ENCODE data around the gene DDAH2.

The DDAH2 gene

GRCh38 chr6:31760790-31761189, 31.7 kb upstream of the DDAH2 start:
- DNase-seq: no peak

- DNase-seq: no peak
These were observed 29.2 kb upstream of the DDAH2 start for GRCh38 chr6:31758281-31758680.

GRCh38 chr6:31752739-31753319, 23.7 kb upstream of the DDAH2 start:
- DNase-seq: no peak

GRCh38 chr6:31750411-31751022, 21.4 kb upstream of the DDAH2 start:
- DNase-seq: no peak

GRCh38 chr6:31749301-31750036, 20.4 kb upstream of the DDAH2 start:
- no peak for DNase-seq

- no peak for DNase-seq
These were observed 15.3 kb upstream of the DDAH2 start for GRCh38 chr6:31744422-31744821.

GRCh38 chr6:31742894-31743293, 13.8 kb upstream of the DDAH2 start:
- no peak for DNase-seq

GRCh38 chr6:31741815-31742214, 12.7 kb upstream of the DDAH2 start:
- no peak for DNase-seq

- no peak for DNase-seq
These were observed 11.5 kb upstream of the DDAH2 start for GRCh38 chr6:31740397-31741223.

- peak; percentile 94 for DNase-seq
These were observed 10.7 kb upstream of the DDAH2 start, which contains the start of gene MSH5 for GRCh38 chr6:31739639-31740396. Gene MSH5, plus strand, starts transcription at chr6:31740005. Its CDS starts 462 bp downstream, at chr6:31740467.

GRCh38 chr6:31737991-31738979, 9.2 kb upstream of the DDAH2 start:
- peak; percentile 61 for DNase-seq

GRCh38 chr6:31737315-31737990, 8.4 kb upstream of the DDAH2 start:
- DNase-seq: no peak

GRCh38 chr6:31736768-31737314, 7.7 kb upstream of the DDAH2 start:
- DNase-seq: no peak

- DNase-seq: peak; percentile 56
These were observed 7.1 kb upstream of the DDAH2 start, which contains the start of gene CLIC1 for GRCh38 chr6:31736021-31736767. Gene CLIC1, minus strand, starts transcription at chr6:31736530. Its CDS starts 230 bp downstream, at chr6:31736300.

- peak; percentile 58 for DNase-seq
These were observed 5.8 kb upstream of the DDAH2 start for GRCh38 chr6:31734821-31735406.

- DNase-seq: no peak
These were observed 5.2 kb upstream of the DDAH2 start for GRCh38 chr6:31734247-31734820.

GRCh38 chr6:31733734-31734133, 4.6 kb upstream of the DDAH2 start:
- no peak for DNase-seq

GRCh38 chr6:31732029-31732428, 2.9 kb upstream of the DDAH2 start:
- DNase-seq: no peak

- no peak for DNase-seq
These were observed 1.6 kb upstream of the DDAH2 start for GRCh38 chr6:31730631-31731086.

Data from activated gamma-delta T cell treated with Interleukin-2 at 50 U/mL for 16 hours (primary cell).